Nephron progenitor cell (in vitro differentiated cells): Measurements from ENCODE around the gene COL4A3.

ENCODE experiments used
- DNase-seq: peaks from one replicate; pipeline ENCODE4 v3.0.0; 2021
- H3K27ac Mint-ChIP-seq: 2 replicates; pipeline ENCODE4 v1.8.0; 2021; ENCODE audit warnings: mild to moderate bottlenecking, moderate library complexity, mixed read lengths
- H3K27me3 Mint-ChIP-seq: 2 replicates; pipeline ENCODE4 v1.8.0; 2021; ENCODE audit warnings: mild to moderate bottlenecking, low read depth, mixed read lengths; ENCODE audit not compliant: poor library complexity
- H3K36me3 Mint-ChIP-seq: 2 replicates; pipeline ENCODE4 v1.8.0; 2021; ENCODE audit warnings: low read depth, mixed read lengths
- H3K4me1 Mint-ChIP-seq: 2 replicates; pipeline ENCODE4 v1.8.0; 2021; ENCODE audit warnings: mixed read lengths
- H3K4me3 Mint-ChIP-seq: 2 replicates; pipeline ENCODE4 v1.8.0; 2021; ENCODE audit warnings: mild to moderate bottlenecking, moderate library complexity, mixed read lengths
- H3K9me3 Mint-ChIP-seq: 2 replicates; pipeline ENCODE4 v1.8.0; 2021; ENCODE audit warnings: mild to moderate bottlenecking, moderate library complexity, mixed read lengths
- TF ChIP-seq, protein P1 (sequence below): fragments of 200-600 bp; sonication (generic); IDR thresholded peaks from 2 replicates; pipeline ENCODE4 v1.5.0; 2021; ENCODE audit warnings: antibody characterized with exemption

Gene COL4A3

GRCh38 chr2:227293531-227293930 lies 129.1 kb downstream of the COL4A3 start:
- Mint-ChIP-seq H3K9me3 (no peaks in the 10 kb centered on the region), H3K4me1 (peaks cover 16% of the 10 kb centered on the region), H3K4me3 (no peak overlapping the region), H3K36me3 (no peaks in the 10 kb centered on the region), H3K27me3 (no peaks in the 10 kb centered on the region), H3K27ac (no peak overlapping the region)
- no peak for DNase-seq
- TF ChIP-seq, protein P1, sequence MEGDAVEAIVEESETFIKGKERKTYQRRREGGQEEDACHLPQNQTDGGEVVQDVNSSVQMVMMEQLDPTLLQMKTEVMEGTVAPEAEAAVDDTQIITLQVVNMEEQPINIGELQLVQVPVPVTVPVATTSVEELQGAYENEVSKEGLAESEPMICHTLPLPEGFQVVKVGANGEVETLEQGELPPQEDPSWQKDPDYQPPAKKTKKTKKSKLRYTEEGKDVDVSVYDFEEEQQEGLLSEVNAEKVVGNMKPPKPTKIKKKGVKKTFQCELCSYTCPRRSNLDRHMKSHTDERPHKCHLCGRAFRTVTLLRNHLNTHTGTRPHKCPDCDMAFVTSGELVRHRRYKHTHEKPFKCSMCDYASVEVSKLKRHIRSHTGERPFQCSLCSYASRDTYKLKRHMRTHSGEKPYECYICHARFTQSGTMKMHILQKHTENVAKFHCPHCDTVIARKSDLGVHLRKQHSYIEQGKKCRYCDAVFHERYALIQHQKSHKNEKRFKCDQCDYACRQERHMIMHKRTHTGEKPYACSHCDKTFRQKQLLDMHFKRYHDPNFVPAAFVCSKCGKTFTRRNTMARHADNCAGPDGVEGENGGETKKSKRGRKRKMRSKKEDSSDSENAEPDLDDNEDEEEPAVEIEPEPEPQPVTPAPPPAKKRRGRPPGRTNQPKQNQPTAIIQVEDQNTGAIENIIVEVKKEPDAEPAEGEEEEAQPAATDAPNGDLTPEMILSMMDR: no peak

DNA sequence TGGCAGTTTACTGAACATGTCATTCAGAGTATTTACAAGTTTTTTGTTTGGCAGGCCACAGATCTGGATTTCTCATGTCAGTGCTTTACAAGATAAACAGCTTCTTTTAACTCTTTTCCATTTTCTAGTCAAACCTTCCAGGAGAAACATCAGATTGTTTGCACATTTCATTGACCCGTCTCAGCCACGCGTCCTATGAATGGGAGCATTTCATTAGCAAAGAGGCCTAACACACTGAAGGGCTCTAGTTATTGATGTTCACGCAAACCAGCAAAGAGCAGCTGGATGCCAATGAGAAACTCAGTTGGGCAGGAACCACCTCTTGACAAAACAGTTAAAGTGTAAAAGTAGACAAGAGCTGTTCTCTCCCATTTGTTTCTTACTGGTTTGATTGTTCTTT lies 131.4 kb downstream of the COL4A3 start:
- peaks cover 16% of the 10 kb centered on the region for H3K4me1 Mint-ChIP-seq
- TF ChIP-seq, protein P1: no peak
- peaks cover 4% of the 10 kb centered on the region for H3K9me3 Mint-ChIP-seq
- no peak overlapping the region for H3K27ac Mint-ChIP-seq
- H3K36me3 Mint-ChIP-seq: no peaks in the 10 kb centered on the region
- no peak overlapping the region for H3K4me3 Mint-ChIP-seq
- DNase-seq: no peak
- peaks cover 6% of the 10 kb centered on the region for H3K27me3 Mint-ChIP-seq

DNA sequence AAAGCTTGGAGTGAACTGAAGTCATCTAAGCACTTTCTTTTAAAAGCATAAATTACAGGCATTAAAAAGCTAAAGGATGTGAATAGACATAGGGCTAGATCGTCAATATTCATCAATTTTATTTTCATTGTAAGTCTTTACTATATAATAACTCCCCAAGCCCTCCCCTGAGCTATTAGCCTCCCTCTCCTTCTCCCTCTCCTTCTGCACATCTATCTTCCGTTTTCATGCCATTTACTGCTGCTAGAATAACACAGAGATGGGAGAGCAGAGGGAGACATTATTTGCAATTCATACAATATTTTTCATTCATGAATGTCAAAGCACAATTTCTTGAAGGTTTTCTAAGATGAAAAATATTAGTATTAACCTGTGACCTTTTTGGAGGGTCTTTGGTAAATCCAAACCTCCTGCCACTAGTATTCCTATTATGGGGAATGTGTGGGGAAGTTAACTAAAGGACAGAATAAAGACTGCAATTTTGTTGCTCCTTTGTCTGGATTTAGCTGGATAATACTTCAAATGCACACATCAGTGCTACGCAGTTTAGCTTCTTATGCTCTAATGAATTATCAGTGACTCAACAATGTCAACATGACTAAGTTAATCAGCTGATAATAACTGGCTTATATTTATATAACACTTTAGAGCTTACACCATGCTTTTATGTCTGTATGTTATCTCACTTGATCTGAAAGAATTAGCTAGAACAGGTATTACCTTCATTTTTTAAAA lies 132.4 kb downstream of the COL4A3 start:
- Mint-ChIP-seq H3K9me3 (peaks cover 4% of the 10 kb centered on the region), H3K4me1 (peaks cover 16% of the 10 kb centered on the region), H3K27ac (no peak overlapping the region), H3K36me3 (no peaks in the 10 kb centered on the region), H3K27me3 (peaks cover 6% of the 10 kb centered on the region), H3K4me3 (no peak overlapping the region)
- TF ChIP-seq, protein P1: no peak
- DNase-seq: no peak

DNA sequence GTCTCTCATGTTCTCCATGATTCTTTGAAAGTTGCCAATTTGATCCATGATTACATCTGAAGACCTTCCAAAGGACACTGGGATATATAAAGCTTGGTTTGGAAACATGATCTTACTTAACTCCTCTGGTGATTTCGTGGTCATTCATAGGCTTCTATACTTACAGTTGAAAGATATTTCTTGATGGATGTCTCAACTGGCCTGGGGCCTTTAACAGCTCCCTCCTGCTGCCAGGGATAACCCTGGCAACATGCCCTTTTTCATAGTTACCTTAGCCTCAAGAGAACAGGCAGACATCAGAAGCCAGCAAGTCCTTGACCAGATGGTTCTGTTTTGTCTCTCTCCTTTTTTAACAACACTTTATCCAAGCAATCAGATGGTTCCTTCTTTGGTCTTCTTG lies 137.1 kb downstream of the COL4A3 start:
- TF ChIP-seq, protein P1: no peak
- no peak overlapping the region for H3K27ac Mint-ChIP-seq
- DNase-seq: no peak
- peaks cover 4% of the 10 kb centered on the region for H3K9me3 Mint-ChIP-seq
- no peaks in the 10 kb centered on the region for H3K36me3 Mint-ChIP-seq
- no peaks in the 10 kb centered on the region for H3K4me1 Mint-ChIP-seq
- no peak overlapping the region for H3K4me3 Mint-ChIP-seq
- H3K27me3 Mint-ChIP-seq: peaks cover 6% of the 10 kb centered on the region

- no peaks in the 10 kb centered on the region for H3K9me3 Mint-ChIP-seq
- H3K4me3 Mint-ChIP-seq: no peak overlapping the region
- no peak overlapping the region for H3K27ac Mint-ChIP-seq
- TF ChIP-seq, protein P1: no peak
- DNase-seq: no peak
- H3K36me3 Mint-ChIP-seq: no peaks in the 10 kb centered on the region
- H3K4me1 Mint-ChIP-seq: no peaks in the 10 kb centered on the region
- no peaks in the 10 kb centered on the region for H3K27me3 Mint-ChIP-seq
Observed at GRCh38 chr2:227308784-227309183, 144.4 kb downstream of the COL4A3 start.

DNA sequence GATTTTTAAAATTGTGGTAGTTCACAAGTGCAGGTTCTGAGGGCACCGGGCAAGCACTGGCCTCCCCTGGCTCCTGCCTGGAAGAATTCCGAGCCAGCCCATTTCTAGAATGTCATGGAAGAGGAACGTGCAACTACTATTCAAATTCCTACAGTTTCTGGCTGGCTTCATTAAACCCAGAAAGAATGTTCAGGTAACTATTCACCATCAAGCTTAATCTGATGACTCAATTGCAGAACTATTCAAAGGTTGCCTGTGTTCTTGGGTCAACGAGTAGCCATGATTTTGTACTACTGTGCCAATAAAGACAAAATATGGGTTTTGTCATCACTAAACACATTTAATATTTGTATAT lies 146.3 kb downstream of the COL4A3 start:
- H3K27me3 Mint-ChIP-seq: no peaks in the 10 kb centered on the region
- no peaks in the 10 kb centered on the region for H3K4me1 Mint-ChIP-seq
- no peaks in the 10 kb centered on the region for H3K9me3 Mint-ChIP-seq
- H3K4me3 Mint-ChIP-seq: no peak overlapping the region
- H3K27ac Mint-ChIP-seq: no peak overlapping the region
- TF ChIP-seq, protein P1: no peak
- H3K36me3 Mint-ChIP-seq: no peaks in the 10 kb centered on the region
- DNase-seq: no peak
